ENCODE results near the gene YES1. TPM values are rescaled to one million over a fixed set of nuclear protein-coding genes. Genes with fewer than 3 reads are reported as not detected.
"Not testable (repeated sequence)": the region's sequence is repeated elsewhere in the genome, so short reads cannot be mapped to it uniquely, and the experiment has no call there.

Gene YES1
- total RNA-seq, 6 donors from 2014 or later: 24.1 to 118 (median 55.0) TPM

DNA sequence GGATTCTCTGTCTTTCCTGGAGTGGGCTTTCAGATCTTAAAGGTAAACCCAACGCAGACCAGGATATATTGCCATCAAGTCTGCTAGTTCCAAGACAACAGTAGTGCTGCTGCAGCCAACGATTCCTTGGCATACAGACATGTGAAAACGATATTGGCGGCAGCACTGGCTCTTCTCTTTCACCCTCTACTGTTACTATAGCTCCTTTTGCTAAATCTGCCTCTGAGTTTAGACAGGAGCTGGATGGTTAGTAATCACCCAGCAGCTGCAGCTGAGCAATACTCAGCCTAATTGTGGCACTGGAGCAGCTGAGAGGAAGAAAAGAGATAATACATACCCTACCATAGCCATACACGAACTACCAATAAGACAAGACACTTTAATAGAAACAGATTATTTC is 4.0 kb downstream of the YES1 start:
- DNase-seq (no peak), ATAC-seq (ENCODE audit: low FRiP score in 2 of 2) (no peak)
- Histone ChIP-seq H3K9me3 (no peaks in the 10 kb centered on the region), H3K4me1 (peaks cover 11 to 40% (median 21%) of the 10 kb centered on the region in 4 donors), H3K4me3 (no peak overlapping the region), H3K36me3 (no peaks in the 10 kb centered on the region), H3K27me3 (no peaks in the 10 kb centered on the region), H3K27ac (peak overlapping the region in 1 of 4 donors; percentile 36)
- 53 to 61% methylated on average over 5 of the region's 5 CpGs for WGBS, 2 donors
- TF ChIP-seq, protein P1, sequence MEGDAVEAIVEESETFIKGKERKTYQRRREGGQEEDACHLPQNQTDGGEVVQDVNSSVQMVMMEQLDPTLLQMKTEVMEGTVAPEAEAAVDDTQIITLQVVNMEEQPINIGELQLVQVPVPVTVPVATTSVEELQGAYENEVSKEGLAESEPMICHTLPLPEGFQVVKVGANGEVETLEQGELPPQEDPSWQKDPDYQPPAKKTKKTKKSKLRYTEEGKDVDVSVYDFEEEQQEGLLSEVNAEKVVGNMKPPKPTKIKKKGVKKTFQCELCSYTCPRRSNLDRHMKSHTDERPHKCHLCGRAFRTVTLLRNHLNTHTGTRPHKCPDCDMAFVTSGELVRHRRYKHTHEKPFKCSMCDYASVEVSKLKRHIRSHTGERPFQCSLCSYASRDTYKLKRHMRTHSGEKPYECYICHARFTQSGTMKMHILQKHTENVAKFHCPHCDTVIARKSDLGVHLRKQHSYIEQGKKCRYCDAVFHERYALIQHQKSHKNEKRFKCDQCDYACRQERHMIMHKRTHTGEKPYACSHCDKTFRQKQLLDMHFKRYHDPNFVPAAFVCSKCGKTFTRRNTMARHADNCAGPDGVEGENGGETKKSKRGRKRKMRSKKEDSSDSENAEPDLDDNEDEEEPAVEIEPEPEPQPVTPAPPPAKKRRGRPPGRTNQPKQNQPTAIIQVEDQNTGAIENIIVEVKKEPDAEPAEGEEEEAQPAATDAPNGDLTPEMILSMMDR (IDR thresholded peaks at IDR 0.05): no peak
- no peak for TF ChIP-seq EP300 (IDR thresholded peaks at IDR 0.05)
- TF ChIP-seq POLR2AphosphoS5 (IDR thresholded peaks at IDR 0.05): no peak
- no peak for TF ChIP-seq POLR2A (IDR thresholded peaks at IDR 0.05)

DNA sequence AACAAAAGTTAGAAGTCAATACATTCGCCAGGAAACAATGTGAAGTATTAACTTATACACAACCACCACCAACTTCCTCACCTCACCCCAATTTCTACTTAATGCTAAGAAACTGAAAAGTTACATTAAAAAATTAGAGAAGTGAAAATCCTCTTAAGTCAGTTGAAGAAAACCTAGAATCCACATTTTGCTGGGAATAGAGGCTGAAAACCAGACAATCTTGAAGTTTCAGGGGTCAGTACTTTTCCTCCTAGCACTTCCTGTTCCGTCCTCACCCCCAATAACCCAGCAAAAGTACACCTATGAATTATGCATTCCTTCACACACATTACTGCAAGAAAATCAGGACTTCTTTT is 6.3 kb downstream of the YES1 start:
- no peaks in the 10 kb centered on the region for H3K9me3 ChIP-seq
- no peaks in the 10 kb centered on the region for H3K36me3 ChIP-seq
- H3K4me3 ChIP-seq: peak overlapping the region in 1 of 4 donors; percentile 0
- DNase-seq (no peak), ATAC-seq (ENCODE audit: low FRiP score in 2 of 2) (no peak)
- 48 to 49% methylated on average over 2 of the region's 2 CpGs for WGBS, 2 donors
- TF ChIP-seq, protein P1 (IDR thresholded peaks at IDR 0.05): no peak
- TF ChIP-seq POLR2AphosphoS5 (IDR thresholded peaks at IDR 0.05): no peak
- no peak for TF ChIP-seq EP300 (IDR thresholded peaks at IDR 0.05)
- no peak for TF ChIP-seq POLR2A (IDR thresholded peaks at IDR 0.05)
- H3K27me3 ChIP-seq: no peaks in the 10 kb centered on the region
- H3K4me1 ChIP-seq: peaks cover 15 to 41% (median 22%) of the 10 kb centered on the region in 4 donors
- H3K27ac ChIP-seq: peak overlapping the region in 2 of 4 donors; percentile 46 to 58

GRCh38 chr18:805008-805754 is 6.9 kb downstream of the YES1 start:
- Histone ChIP-seq H3K4me1 (peaks cover 17 to 36% (median 19%) of the 10 kb centered on the region in 4 donors), H3K27me3 (no peaks in the 10 kb centered on the region), H3K27ac (peak overlapping the region in 3 of 4 donors; percentile 11 to 58 (median 46)), H3K9me3 (no peaks in the 10 kb centered on the region), H3K36me3 (no peaks in the 10 kb centered on the region), H3K4me3 (peak overlapping the region in 1 of 4 donors; percentile 0)
- no peak for DNase-seq
- no peak for TF ChIP-seq EP300 (IDR thresholded peaks at IDR 0.05)
- TF ChIP-seq POLR2A (IDR thresholded peaks at IDR 0.05): no peak
- no peak for TF ChIP-seq POLR2AphosphoS5 (IDR thresholded peaks at IDR 0.05)
- TF ChIP-seq, protein P1 (IDR thresholded peaks at IDR 0.05): no peak
- WGBS, 2 donors: 50% methylated on average over 5 of the region's 5 CpGs
- ATAC-seq (ENCODE audit: low FRiP score in 2 of 2): no peak

GRCh38 chr18:801137-801536 is 10.9 kb downstream of the YES1 start:
- no peaks in the 10 kb centered on the region for H3K9me3 ChIP-seq
- H3K36me3 ChIP-seq: no peaks in the 10 kb centered on the region
- H3K4me1 ChIP-seq: peaks cover 6 to 15% (median 13%) of the 10 kb centered on the region in 4 donors
- DNase-seq (no peak), ATAC-seq (ENCODE audit: low FRiP score in 2 of 2) (no peak)
- H3K27me3 ChIP-seq: no peaks in the 10 kb centered on the region
- no peak for TF ChIP-seq POLR2AphosphoS5 (IDR thresholded peaks at IDR 0.05)
- H3K4me3 ChIP-seq: no peak overlapping the region
- whole genome bisulfite sequencing, 2 donors: 64 to 77% methylated on average over 3 of the region's 3 CpGs
- H3K27ac ChIP-seq: no peak overlapping the region

DNA sequence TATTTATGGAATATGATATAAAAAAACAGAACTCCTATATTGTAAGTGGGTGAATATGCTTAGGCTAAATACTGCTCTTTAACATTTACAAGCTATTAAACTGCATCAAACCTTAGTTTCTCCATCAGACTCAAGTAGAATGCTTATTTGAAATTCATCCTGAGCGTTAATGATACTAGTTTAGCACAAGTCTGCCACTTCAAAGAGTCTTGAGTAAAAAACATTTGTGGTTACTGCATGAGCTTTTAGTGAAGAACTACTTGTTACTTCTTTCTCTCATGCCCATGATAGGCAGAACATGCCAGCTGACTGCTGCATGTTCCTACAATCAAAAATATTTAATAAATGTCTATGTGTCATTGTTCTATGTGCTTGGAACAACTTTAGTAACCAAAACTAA is 12.1 kb downstream of the YES1 start:
- no peaks in the 10 kb centered on the region for H3K9me3 ChIP-seq
- H3K36me3 ChIP-seq: no peaks in the 10 kb centered on the region
- peaks cover 3 to 7% (median 6%) of the 10 kb centered on the region in 4 donors for H3K4me1 ChIP-seq
- WGBS, 2 donors: 79 to 85% methylated on average over 1 of the region's 1 CpG
- TF ChIP-seq POLR2AphosphoS5 (IDR thresholded peaks at IDR 0.05): no peak
- TF ChIP-seq POLR2A (IDR thresholded peaks at IDR 0.05): no peak
- TF ChIP-seq, protein P1 (IDR thresholded peaks at IDR 0.05): no peak
- TF ChIP-seq EP300 (IDR thresholded peaks at IDR 0.05): no peak
- H3K27ac ChIP-seq: no peak overlapping the region
- no peak overlapping the region for H3K4me3 ChIP-seq
- DNase-seq (no peak), ATAC-seq (ENCODE audit: low FRiP score in 2 of 2) (no peak)
- no peaks in the 10 kb centered on the region for H3K27me3 ChIP-seq

DNA sequence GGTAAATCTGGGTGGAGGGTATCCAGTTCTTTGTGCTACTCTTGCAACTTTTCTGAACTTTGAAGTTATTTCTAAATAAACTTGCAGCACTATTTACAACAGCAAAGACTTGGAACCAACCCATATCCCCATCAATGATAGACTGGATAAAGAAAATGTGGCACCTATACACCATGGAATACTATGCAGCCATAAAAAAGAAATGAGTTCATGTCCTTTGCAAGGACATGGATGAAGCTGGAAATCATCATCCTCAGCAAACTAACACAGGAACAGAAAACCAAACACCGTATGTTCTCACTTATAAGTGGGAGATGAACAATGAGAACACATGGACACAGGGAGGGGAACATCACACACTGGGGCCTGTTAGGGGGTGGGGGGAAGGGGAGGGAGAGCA is 16.7 kb downstream of the YES1 start:
- H3K36me3 ChIP-seq; ATAC-seq (ENCODE audit: low FRiP score in 2 of 2); H3K4me1 ChIP-seq; H3K4me3 ChIP-seq; DNase-seq; H3K9me3 ChIP-seq; H3K27ac ChIP-seq; H3K27me3 ChIP-seq: not testable (repeated sequence)
- WGBS, 2 donors: 94 to 100% methylated on average over 1 of the region's 1 CpG
